GM19035 (cell line): ENCODE results near the gene PCNX3.

Source experiments
- ATAC-seq: cut with Tn5 transposase; IDR thresholded peaks from one replicate; pipeline ENCODE4 v1.9.1; 2021; ENCODE audit not compliant: unreplicated experiment

Gene PCNX3

GRCh38 chr11:65685981-65686380 is 70.4 kb downstream of the PCNX3 start:
- ATAC-seq: no peak
